K562 (cell line): ENCODE data around the gene SLC25A45. TPM values are rescaled to one million over a fixed set of nuclear protein-coding genes. Genes with fewer than 3 reads are reported as not detected.

ENCODE experiments used
- FOXP1 ChIP-seq: sonication (generic); formaldehyde crosslinking; IDR thresholded peaks from 2 replicates; pipeline ENCODE4 v1.8.0; 2022; ENCODE audit warnings: mild to moderate bottlenecking, missing genetic modification reagents
- GATA2 ChIP-seq: sonication (generic); formaldehyde crosslinking; IDR thresholded peaks from 2 replicates; pipeline ENCODE4 v1.4.0; 2020; ENCODE audit warnings: mild to moderate bottlenecking, missing genetic modification reagents
- GTF2E2 ChIP-seq: fragments of 200-800 bp; sonication (Bioruptor generic); IDR thresholded peaks from 2 replicates; pipeline ENCODE4 v1.6.1; 2016; ENCODE audit warnings: missing genetic modification characterization, missing compliant biosample characterization
- MYBL2 ChIP-seq, 2 experiments: fragments of 450-650 bp in 1 of 2; sonication (generic) in 1 of 2; formaldehyde crosslinking in 1 of 2; IDR thresholded peaks; 2 replicates each; pipeline versions ENCODE4 v1.6.1 to v1.8.1; 2017 to 2022; ENCODE audit warnings: borderline replicate concordance in 1 of 2, inconsistent platforms in 1 of 2, low read depth in 1 of 2, mild to moderate bottlenecking in 1 of 2, missing genetic modification reagents in 1 of 2, moderate library complexity in 1 of 2
- NFE2 ChIP-seq: IDR thresholded peaks from 2 replicates; pipeline ENCODE4 v1.6.1; 2014; ENCODE audit warnings: antibody characterized with exemption, low read depth
- NR2F6 ChIP-seq: fragments of 450-650 bp; formaldehyde crosslinking; IDR thresholded peaks from 2 replicates; pipeline ENCODE4 v1.4.0; 2020; ENCODE audit warnings: mild to moderate bottlenecking
- POLR2AphosphoS5 ChIP-seq: IDR thresholded peaks from 2 replicates; pipeline ENCODE4 v1.6.1; 2011; ENCODE audit warnings: mild to moderate bottlenecking, low read depth, low read length, moderate library complexity; ENCODE audit not compliant: control insufficient read depth, insufficient read depth
- POLR3A ChIP-seq: IDR thresholded peaks from 2 replicates; pipeline ENCODE4 v1.6.1; 2011; ENCODE audit warnings: borderline replicate concordance, mild to moderate bottlenecking, moderate library complexity; ENCODE audit not compliant: insufficient read length, insufficient read depth; ENCODE audit errors: extremely low read depth
- RFX7 ChIP-seq: fragments of 250-450 bp; sonication (Bioruptor Pico); IDR thresholded peaks from 2 replicates; pipeline ENCODE4 v1.5.1; 2021; ENCODE audit warnings: mild to moderate bottlenecking
- SNRNP70 ChIP-seq: fragments of 200-400 bp; formaldehyde crosslinking; optimal IDR thresholded peaks from 2 replicates; pipeline ENCODE3; 2017; ENCODE audit warnings: low read depth, low read length
- STAT5B ChIP-seq: fragments of 250-450 bp; sonication (Bioruptor Pico); IDR thresholded peaks from 2 replicates; pipeline ENCODE4 v1.8.0; 2021; ENCODE audit warnings: mild to moderate bottlenecking, inconsistent platforms
- ZNF436 ChIP-seq: fragments of 250-450, 450-650 bp; sonication (Bioruptor Pico); formaldehyde crosslinking; IDR thresholded peaks from 2 replicates; pipeline ENCODE4 v1.7.0; 2020; ENCODE audit warnings: mild to moderate bottlenecking
- polyA plus RNA-seq, 8 experiments: library from polyadenylated mRNA; depleted of rRNA in 4 of 8; stranded (reverse) in 5 of 8; unstranded in 3 of 8; fragments of >200 nt; fragmentation: Nextera tagmentation in 2 of 8; fragmentation: Illumina TruSeq in 1 of 8; extraction: Ambion mirVana in 2 of 8; extraction: Trizol in 1 of 8; gene quantifications; 2 replicates each; pipeline versions ENCODE4 v1.2.1 to v1.2.3, GENCODE V29; 2011 to 2014; ENCODE audit warnings: inconsistent platforms in 1 of 8, missing spikeins in 1 of 8
- total RNA-seq, 7 experiments: library from RNA; depleted of rRNA in 6 of 7; stranded (reverse); fragments of >200 nt in 6 of 7; fragmentation: Illumina TruSeq in 2 of 7; extraction: Trizol in 2 of 7; gene quantifications; 2 replicates each; pipeline versions ENCODE4 v1.2.1 to v1.2.3, GENCODE V29; 2011 to 2021; ENCODE audit warnings: low replicate concordance in 1 of 7
- TF ChIP-seq, protein P1 (sequence below): fragments of 450-650 bp; formaldehyde crosslinking; IDR thresholded peaks from 2 replicates; pipeline ENCODE4 v1.4.0; 2020; ENCODE audit warnings: mild to moderate bottlenecking, moderate library complexity
- TF ChIP-seq, protein P2 (sequence below): fragments of 450-650 bp; IDR thresholded peaks from 2 replicates; pipeline ENCODE4 v1.7.0; 2016; ENCODE audit warnings: borderline replicate concordance
- TF ChIP-seq, protein P3 (sequence below): fragments of 250-450 bp; sonication (Bioruptor Pico); IDR thresholded peaks from 2 replicates; pipeline ENCODE4 v1.8.0; 2021; ENCODE audit warnings: moderate library complexity, mild to moderate bottlenecking, inconsistent platforms
- TF ChIP-seq, protein P4 (sequence below): fragments of 450-650 bp; IDR thresholded peaks from 2 replicates; pipeline ENCODE4 v1.6.1; 2016; ENCODE audit warnings: low read depth, mild to moderate bottlenecking, moderate library complexity
- TF ChIP-seq, protein P5 (sequence below): sonication (generic); formaldehyde crosslinking; IDR thresholded peaks from 2 replicates; pipeline ENCODE4 v1.8.0; 2023; ENCODE audit warnings: mild to moderate bottlenecking, missing genetic modification reagents

Gene SLC25A45
- total and polyA plus RNA-seq, 9 of the 15 experiments (the other 6 are each of a cell fraction or from before 2014, with no cell fraction given) = 0.15 to 2.3 (median 0.68) TPM

DNA sequence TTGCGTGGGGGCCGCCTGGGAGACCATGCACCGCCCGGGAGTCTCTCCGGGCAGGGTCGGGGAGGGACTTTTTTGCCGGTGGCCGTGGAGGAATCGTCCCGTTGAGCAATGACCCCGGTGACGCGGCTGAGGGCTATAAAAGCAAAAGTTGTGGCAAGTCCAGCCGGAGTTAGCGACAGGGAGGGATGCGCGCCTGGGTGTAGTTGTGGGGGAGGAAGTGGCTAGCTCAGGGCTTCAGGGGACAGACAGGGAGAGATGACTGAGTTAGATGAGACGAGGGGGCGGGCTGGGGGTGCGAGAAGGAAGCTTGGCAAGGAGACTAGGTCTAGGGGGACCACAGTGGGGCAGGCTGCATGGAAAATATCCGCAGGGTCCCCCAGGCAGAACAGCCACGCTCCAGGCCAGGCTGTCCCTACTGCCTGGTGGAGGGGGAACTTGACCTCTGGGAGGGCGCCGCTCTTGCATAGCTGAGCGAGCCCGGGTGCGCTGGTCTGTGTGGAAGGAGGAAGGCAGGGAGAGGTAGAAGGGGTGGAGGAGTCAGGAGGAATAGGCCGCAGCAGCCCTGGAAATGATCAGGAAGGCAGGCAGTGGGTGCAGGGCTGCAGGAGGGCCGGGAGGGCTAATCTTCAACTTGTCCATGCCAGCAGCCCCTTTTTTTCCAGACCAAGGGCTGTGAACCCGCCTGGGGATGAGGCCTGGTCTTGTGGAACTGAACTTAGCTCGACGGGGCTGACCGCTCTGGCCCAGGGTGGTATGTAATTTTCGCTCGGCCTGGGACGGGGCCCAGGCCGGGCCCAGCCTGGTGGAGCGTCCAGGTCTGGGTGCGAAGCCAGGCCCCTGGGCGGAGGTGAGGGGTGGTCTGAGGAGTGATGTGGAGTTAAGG, 40.4 kb upstream of the SLC25A45 start, which contains the start of gene NEAT1 (continued):
- TF ChIP-seq, protein P1, sequence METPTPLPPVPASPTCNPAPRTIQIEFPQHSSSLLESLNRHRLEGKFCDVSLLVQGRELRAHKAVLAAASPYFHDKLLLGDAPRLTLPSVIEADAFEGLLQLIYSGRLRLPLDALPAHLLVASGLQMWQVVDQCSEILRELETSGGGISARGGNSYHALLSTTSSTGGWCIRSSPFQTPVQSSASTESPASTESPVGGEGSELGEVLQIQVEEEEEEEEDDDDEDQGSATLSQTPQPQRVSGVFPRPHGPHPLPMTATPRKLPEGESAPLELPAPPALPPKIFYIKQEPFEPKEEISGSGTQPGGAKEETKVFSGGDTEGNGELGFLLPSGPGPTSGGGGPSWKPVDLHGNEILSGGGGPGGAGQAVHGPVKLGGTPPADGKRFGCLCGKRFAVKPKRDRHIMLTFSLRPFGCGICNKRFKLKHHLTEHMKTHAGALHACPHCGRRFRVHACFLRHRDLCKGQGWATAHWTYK (CRISPR knock-in tag) = peak; percentile 100
- TF ChIP-seq, protein P2, sequence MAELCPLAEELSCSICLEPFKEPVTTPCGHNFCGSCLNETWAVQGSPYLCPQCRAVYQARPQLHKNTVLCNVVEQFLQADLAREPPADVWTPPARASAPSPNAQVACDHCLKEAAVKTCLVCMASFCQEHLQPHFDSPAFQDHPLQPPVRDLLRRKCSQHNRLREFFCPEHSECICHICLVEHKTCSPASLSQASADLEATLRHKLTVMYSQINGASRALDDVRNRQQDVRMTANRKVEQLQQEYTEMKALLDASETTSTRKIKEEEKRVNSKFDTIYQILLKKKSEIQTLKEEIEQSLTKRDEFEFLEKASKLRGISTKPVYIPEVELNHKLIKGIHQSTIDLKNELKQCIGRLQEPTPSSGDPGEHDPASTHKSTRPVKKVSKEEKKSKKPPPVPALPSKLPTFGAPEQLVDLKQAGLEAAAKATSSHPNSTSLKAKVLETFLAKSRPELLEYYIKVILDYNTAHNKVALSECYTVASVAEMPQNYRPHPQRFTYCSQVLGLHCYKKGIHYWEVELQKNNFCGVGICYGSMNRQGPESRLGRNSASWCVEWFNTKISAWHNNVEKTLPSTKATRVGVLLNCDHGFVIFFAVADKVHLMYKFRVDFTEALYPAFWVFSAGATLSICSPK = 0 out of 2 replicates have a peak, but pooled peaks have one; percentile 57
- TF ChIP-seq, protein P3, sequence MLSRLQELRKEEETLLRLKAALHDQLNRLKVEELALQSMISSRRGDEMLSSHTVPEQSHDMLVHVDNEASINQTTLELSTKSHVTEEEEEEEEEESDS = no peak
- TF ChIP-seq RFX7 = peak; percentile 99
- TF ChIP-seq NR2F6 (CRISPR knock-in tag) = peak; percentile 100
- TF ChIP-seq, protein P4, sequence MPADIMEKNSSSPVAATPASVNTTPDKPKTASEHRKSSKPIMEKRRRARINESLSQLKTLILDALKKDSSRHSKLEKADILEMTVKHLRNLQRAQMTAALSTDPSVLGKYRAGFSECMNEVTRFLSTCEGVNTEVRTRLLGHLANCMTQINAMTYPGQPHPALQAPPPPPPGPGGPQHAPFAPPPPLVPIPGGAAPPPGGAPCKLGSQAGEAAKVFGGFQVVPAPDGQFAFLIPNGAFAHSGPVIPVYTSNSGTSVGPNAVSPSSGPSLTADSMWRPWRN = peak; percentile 33; the same call in 1 of the 2 replicates
- peak; percentile 94 for TF ChIP-seq FOXP1 (CRISPR knock-in tag)
- TF ChIP-seq POLR2AphosphoS5 = peak; percentile 99
- no peak for TF ChIP-seq POLR3A
- peak; percentile 99 for TF ChIP-seq ZNF436 (CRISPR knock-in tag)
- TF ChIP-seq NFE2 = peak; percentile 56
- TF ChIP-seq MYBL2 (IDR thresholded peaks at IDR 0.05; ENCODE audit: low read depth) = no peak
- no peak for TF ChIP-seq MYBL2 (CRISPR knock-in tag; IDR thresholded peaks at IDR 0.05; ENCODE audit: borderline replicate concordance)
- TF ChIP-seq GATA2 (CRISPR knock-in tag) = peak; percentile 77
- TF ChIP-seq, protein P5, sequence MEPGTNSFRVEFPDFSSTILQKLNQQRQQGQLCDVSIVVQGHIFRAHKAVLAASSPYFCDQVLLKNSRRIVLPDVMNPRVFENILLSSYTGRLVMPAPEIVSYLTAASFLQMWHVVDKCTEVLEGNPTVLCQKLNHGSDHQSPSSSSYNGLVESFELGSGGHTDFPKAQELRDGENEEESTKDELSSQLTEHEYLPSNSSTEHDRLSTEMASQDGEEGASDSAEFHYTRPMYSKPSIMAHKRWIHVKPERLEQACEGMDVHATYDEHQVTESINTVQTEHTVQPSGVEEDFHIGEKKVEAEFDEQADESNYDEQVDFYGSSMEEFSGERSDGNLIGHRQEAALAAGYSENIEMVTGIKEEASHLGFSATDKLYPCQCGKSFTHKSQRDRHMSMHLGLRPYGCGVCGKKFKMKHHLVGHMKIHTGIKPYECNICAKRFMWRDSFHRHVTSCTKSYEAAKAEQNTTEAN = peak; percentile 87
- TF ChIP-seq SNRNP70 = peak; percentile 83
- TF ChIP-seq STAT5B = no peak
- TF ChIP-seq GTF2E2 = peak; percentile 100
